Limb (tissue), 2 donors: ENCODE results near the gene RBM8A.
A peak's percentile ranks its signal among the peaks of the same experiment; 100 is the strongest.

Experiments
- DNase-seq, 2 donors: peaks; one replicate each; pipeline ENCODE4 v3.0.0-alpha.2; 2016; ENCODE audit errors: extremely low spot score in 2 of 2

The RBM8A gene

GRCh38 chr1:145884675-145885074 is 42.6 kb downstream of the RBM8A start:
- DNase-seq, result no peak

- no peak for DNase-seq
Observed at GRCh38 chr1:145879775-145880174, 47.5 kb downstream of the RBM8A start.

DNA sequence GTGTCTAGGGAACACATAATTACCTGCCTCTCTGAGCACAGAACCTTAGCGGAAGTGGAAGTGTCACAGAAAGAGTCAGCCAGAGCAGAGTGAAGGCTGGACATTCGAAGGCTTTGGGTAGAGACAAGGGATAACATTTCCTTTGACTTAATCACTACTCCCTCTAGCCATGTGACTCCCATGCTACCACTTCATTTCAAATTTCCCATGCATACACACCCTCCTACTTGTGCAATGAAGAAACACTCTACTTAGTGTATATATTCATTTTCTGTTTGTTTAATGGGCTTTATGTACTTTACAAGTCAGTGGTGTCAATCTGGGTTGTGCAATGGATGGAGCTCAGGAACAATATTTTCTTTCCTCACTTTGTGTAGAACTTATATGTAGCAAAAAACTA is 48.6 kb downstream of the RBM8A start:
- no peak for DNase-seq

- no peak for DNase-seq
Observed at GRCh38 chr1:145877923-145878486, 49.3 kb downstream of the RBM8A start.

- DNase-seq, result no peak
Observed at GRCh38 chr1:145874646-145875045, 52.6 kb downstream of the RBM8A start.

DNA sequence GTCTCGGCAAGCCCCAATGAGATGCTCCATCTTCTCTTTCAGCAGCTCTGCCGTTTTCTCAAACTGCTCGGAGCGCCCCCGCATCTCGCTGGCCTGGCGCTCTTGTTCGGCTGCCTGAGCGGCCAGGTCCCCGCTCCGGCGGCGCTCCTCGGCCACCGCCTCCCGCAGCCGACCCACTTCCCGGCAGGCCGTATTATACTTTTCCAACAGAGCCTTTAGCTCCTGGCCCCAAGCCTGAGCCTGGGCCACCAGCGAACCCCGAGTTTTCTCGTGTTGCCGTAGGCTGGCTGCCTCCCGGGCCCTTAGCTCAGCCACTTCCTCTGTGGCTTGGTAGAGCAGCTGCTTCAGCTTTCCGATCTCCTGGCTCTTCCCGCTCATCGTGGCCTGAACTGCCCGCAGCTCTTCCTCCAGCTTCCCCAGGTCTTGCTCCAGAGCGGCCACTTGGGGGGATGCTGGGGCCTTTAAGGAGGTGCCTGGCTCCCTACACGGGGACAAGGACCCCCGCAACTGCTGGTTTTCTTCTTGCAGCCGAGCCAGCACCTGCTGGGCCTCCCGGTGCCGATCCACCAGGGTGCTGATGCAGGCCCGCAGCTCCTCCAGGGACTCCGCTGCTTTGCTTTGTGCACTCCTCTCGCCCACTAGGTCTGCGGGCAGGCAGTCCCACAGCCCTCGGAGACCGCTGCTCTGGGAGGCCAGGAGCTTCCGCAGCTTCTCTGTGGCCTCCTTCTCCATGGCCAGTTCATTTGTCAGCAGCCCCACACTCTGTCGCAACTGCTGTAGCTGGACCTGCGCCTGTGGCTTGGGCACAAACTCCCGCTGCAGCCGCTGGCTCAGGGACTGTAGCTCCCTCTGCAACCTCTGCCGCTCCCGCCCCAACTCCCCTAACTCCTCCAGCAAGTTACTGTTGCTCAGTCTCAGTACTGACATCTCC is 55.0 kb downstream of the RBM8A start:
- peak; percentile 38 to 70 for DNase-seq
